Measurements from ENCODE around the gene DHRS2.
"Not testable (repeated sequence)": the region's sequence is repeated elsewhere in the genome, so short reads cannot be mapped to it uniquely, and the experiment has no call there.

The DHRS2 gene

DNA sequence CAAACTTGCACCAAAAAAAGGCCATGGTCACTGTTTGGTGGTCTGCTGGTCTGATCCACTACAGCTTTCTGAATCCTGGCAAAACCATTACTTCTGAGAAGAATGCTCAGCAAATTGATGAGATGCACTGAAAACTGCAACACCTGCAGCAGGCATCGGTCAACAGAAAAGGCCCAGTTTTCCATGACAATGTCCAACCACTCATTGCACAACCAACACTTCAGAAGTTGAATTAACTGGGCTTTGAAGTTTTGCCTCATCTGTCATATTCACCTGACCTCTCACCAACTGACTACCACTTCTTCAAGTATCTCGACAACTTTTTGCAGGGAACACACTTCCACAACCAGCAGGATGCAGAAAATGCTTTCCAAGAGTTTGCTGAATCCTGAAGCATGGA is 7.0 kb upstream of the DHRS2 start:
- Histone ChIP-seq H3K9ac (ENCODE audit: insufficient read length, low read depth) (no peak overlapping the region), H3K9me3 (ENCODE audit: insufficient read depth, low read length) (peaks cover 29% of the 10 kb centered on the region), H3K4me3 (ENCODE audit: insufficient read length, low read depth) (no peak overlapping the region), H3K4me1 (ENCODE audit: insufficient read depth, insufficient read length) (peaks cover 4% of the 10 kb centered on the region), H3K36me3 (ENCODE audit: insufficient read depth, insufficient read length, low read length) (no peaks in the 10 kb centered on the region), H3K27me3 (ENCODE audit: insufficient read depth, insufficient read length) (no peaks in the 10 kb centered on the region)
- DNase-seq (ENCODE audit: low read depth, low spot score), result no peak
- TF ChIP-seq ZNF274 (IDR thresholded peaks at IDR 0.05; ENCODE audit: low read depth, low read length) (no peak), SUZ12 (IDR thresholded peaks at IDR 0.05; ENCODE audit: extremely low read depth, insufficient read depth, insufficient read length) (no peak), YY1 (IDR thresholded peaks at IDR 0.05; ENCODE audit: insufficient read depth, insufficient read length) (no peak)

DNA sequence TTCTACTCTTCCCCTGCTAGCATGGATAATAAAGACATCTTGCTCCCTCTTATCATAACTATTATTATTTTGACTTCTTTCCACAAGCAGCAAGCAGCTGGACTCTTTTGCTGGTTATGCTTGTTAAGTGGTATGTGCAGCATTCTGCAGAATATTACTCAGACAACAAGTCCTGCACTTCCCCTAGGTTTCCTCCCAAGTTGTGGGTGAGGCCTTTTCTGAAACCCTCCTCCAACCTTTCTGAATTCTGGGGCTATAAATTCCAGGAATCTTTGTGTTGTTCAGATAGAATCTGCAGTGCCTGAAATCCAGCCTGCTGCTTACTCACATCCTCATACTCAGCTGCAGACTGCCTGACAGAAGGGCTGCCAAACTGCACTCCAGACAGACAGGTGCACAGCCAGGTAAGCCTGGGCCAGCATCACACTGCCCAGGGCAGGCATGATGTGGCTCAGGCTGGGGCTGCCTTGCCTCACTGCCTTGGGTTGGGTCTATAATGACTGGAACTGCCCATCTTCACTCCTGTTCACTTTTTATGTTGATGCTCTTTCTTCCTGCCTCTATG is 6.2 kb upstream of the DHRS2 start:
- Histone ChIP-seq H3K4me1 (ENCODE audit: insufficient read depth, insufficient read length) (peaks cover 4% of the 10 kb centered on the region), H3K9ac (ENCODE audit: insufficient read length, low read depth) (no peak overlapping the region), H3K4me3 (ENCODE audit: insufficient read length, low read depth) (no peak overlapping the region), H3K36me3 (ENCODE audit: insufficient read depth, insufficient read length, low read length) (no peaks in the 10 kb centered on the region), H3K27me3 (ENCODE audit: insufficient read depth, insufficient read length) (no peaks in the 10 kb centered on the region), H3K9me3 (ENCODE audit: insufficient read depth, low read length) (peaks cover 22% of the 10 kb centered on the region)
- TF ChIP-seq YY1 (IDR thresholded peaks at IDR 0.05; ENCODE audit: insufficient read depth, insufficient read length) (no peak), ZNF274 (IDR thresholded peaks at IDR 0.05; ENCODE audit: low read depth, low read length) (no peak), SUZ12 (IDR thresholded peaks at IDR 0.05; ENCODE audit: extremely low read depth, insufficient read depth, insufficient read length) (no peak)
- DNase-seq (ENCODE audit: low read depth, low spot score), result no peak

DNA sequence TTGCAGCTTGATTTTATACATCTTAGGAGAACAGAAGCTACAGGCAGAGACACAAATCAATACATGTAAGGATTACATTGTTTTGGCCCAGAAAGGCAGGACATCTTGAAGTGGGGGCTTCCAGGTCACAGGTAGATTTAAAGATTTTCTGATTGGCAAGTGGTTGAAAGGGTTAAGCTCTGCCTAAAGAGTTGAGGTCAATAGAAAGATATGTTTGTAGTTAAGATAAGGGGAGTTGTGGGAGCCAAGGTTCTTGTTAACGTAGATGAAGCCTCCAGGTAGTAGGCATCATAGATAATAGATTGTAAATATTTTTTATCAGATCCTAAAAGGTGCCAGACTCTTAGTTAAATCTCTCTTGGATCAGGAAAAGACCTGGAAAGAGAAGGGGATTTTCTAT is 5.5 kb upstream of the DHRS2 start:
- H3K9ac ChIP-seq (ENCODE audit: insufficient read length, low read depth), result no peak overlapping the region
- no peak for TF ChIP-seq SUZ12 (IDR thresholded peaks at IDR 0.05; ENCODE audit: extremely low read depth, insufficient read depth, insufficient read length)
- TF ChIP-seq ZNF274 (IDR thresholded peaks at IDR 0.05; ENCODE audit: low read depth, low read length), result no peak
- no peak for TF ChIP-seq YY1 (IDR thresholded peaks at IDR 0.05; ENCODE audit: insufficient read depth, insufficient read length)
- peaks cover 4% of the 10 kb centered on the region for H3K4me1 ChIP-seq (ENCODE audit: insufficient read depth, insufficient read length)
- peaks cover 14% of the 10 kb centered on the region for H3K9me3 ChIP-seq (ENCODE audit: insufficient read depth, low read length)
- no peak overlapping the region for H3K4me3 ChIP-seq (ENCODE audit: insufficient read length, low read depth)
- no peaks in the 10 kb centered on the region for H3K36me3 ChIP-seq (ENCODE audit: insufficient read depth, insufficient read length, low read length)
- no peak for DNase-seq (ENCODE audit: low read depth, low spot score)
- H3K27me3 ChIP-seq (ENCODE audit: insufficient read depth, insufficient read length), result no peaks in the 10 kb centered on the region

DNA sequence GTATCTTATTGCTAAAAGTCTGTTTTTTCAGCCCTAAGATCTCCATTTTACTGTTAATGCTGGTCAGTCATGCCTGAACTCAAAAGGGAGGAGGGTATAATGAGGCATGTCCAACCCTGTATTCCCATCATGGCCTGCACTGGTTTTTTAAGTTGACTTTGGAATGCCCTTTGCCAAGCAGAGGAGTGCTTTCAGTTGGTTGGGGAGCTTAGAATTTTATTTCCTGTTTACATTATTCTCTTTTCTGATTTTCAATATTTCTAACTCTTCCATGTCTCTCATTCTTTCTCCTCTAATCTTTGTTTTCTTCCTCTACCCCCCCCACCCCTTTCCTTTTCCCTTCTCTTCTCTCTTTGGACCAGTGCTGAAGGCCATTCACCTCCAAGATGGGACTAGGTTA is 4.9 kb upstream of the DHRS2 start:
- Histone ChIP-seq H3K4me3 (ENCODE audit: insufficient read length, low read depth) (no peak overlapping the region), H3K9ac (ENCODE audit: insufficient read length, low read depth) (no peak overlapping the region), H3K27me3 (ENCODE audit: insufficient read depth, insufficient read length) (no peaks in the 10 kb centered on the region), H3K36me3 (ENCODE audit: insufficient read depth, insufficient read length, low read length) (no peaks in the 10 kb centered on the region), H3K4me1 (ENCODE audit: insufficient read depth, insufficient read length) (peaks cover 4% of the 10 kb centered on the region), H3K9me3 (ENCODE audit: insufficient read depth, low read length) (peaks cover 9% of the 10 kb centered on the region; the same call in 1 of the 2 replicates)
- DNase-seq (ENCODE audit: low read depth, low spot score), result no peak
- TF ChIP-seq YY1 (IDR thresholded peaks at IDR 0.05; ENCODE audit: insufficient read depth, insufficient read length) (no peak), SUZ12 (IDR thresholded peaks at IDR 0.05; ENCODE audit: extremely low read depth, insufficient read depth, insufficient read length) (no peak), ZNF274 (IDR thresholded peaks at IDR 0.05; ENCODE audit: low read depth, low read length) (no peak)

DNA sequence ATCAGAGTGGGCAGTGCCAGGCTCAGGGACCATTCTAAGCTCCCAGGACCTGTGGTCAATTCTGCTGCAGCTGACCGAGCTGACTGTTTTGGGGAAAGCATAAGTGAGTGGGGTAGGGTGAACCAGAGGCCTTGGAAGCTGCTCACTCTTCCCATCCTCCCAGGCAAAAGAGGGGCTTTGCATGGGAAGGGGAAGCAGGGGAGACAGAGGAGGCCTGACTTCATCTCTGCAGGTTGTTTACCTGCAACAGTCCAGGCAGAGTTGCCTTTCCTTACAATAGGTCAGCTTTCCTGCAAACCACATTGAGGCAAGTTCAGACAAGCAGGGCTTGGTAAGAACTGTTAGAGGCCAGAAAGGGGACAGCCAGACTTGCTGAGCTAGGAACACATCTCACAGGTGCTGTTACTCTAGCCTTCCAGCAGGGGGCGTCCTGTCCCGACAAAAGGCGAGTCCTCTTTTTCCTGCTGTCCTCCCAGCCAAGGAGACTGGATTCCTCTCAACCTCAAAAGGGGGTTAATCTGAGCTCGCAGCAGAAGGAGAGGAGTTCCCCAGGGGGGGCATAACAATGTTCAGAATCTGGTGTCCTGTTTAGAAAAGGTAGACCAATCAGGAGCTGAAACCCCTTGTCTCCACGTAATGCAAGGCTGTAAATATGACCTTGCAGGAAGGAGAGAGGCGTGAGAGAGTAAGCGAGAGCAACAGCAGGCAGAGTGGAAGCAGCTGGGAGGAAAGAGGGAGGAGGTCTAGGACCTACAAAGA is 4.3 kb upstream of the DHRS2 start:
- Histone ChIP-seq H3K4me1 (ENCODE audit: insufficient read depth, insufficient read length) (peaks cover 4% of the 10 kb centered on the region), H3K27me3 (ENCODE audit: insufficient read depth, insufficient read length) (no peaks in the 10 kb centered on the region), H3K4me3 (ENCODE audit: insufficient read length, low read depth) (no peak overlapping the region), H3K9me3 (ENCODE audit: insufficient read depth, low read length) (peaks cover 5% of the 10 kb centered on the region; the same call in 1 of the 2 replicates), H3K9ac (ENCODE audit: insufficient read length, low read depth) (no peak overlapping the region), H3K36me3 (ENCODE audit: insufficient read depth, insufficient read length, low read length) (no peaks in the 10 kb centered on the region)
- DNase-seq (ENCODE audit: low read depth, low spot score), result peak; percentile 65
- TF ChIP-seq SUZ12 (IDR thresholded peaks at IDR 0.05; ENCODE audit: extremely low read depth, insufficient read depth, insufficient read length) (no peak), YY1 (IDR thresholded peaks at IDR 0.05; ENCODE audit: insufficient read depth, insufficient read length) (no peak), ZNF274 (IDR thresholded peaks at IDR 0.05; ENCODE audit: low read depth, low read length) (no peak)

DNA sequence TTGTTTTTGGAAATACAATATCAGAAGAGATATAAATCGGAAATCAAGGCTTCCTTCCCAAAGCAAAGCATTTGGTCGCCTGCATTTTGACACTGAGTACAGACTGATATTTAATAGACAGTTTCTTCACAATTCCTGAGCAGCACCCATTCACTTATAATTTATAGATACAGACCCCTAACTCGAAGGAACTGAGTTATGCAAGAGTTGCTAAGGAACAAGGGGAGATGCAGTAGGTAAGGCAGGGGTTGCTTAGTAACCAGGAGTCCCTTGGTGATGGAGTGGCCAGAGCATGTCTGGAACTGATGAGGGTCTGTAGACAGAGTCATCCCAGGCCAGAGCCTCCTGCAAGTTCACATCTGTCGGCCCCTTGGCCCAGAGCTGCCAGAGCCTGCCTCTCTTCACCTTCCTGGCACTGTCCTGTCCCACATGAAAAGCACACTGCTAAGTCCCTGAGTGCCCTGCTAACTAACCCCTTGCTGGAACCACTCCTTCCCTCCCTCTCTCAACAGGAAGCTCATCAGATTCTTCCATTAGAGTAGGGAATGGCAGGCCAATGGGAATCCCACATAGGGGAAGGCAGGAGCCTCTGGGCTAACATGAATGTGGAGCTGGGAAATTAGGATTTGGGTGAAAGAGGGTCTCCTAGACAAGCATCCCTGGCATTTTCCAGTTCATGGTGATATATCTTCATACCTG is 3.6 kb upstream of the DHRS2 start:
- H3K4me1 ChIP-seq (ENCODE audit: insufficient read depth, insufficient read length), result peaks cover 4% of the 10 kb centered on the region
- H3K36me3 ChIP-seq (ENCODE audit: insufficient read depth, insufficient read length, low read length), result no peaks in the 10 kb centered on the region
- H3K9me3 ChIP-seq (ENCODE audit: insufficient read depth, low read length), result no peaks in the 10 kb centered on the region
- no peak for DNase-seq (ENCODE audit: low read depth, low spot score)
- H3K4me3 ChIP-seq (ENCODE audit: insufficient read length, low read depth), result no peak overlapping the region
- TF ChIP-seq ZNF274 (IDR thresholded peaks at IDR 0.05; ENCODE audit: low read depth, low read length) (no peak), YY1 (IDR thresholded peaks at IDR 0.05; ENCODE audit: insufficient read depth, insufficient read length) (no peak), SUZ12 (IDR thresholded peaks at IDR 0.05; ENCODE audit: extremely low read depth, insufficient read depth, insufficient read length) (no peak)
- H3K27me3 ChIP-seq (ENCODE audit: insufficient read depth, insufficient read length), result no peaks in the 10 kb centered on the region
- no peak overlapping the region for H3K9ac ChIP-seq (ENCODE audit: insufficient read length, low read depth)

DNA sequence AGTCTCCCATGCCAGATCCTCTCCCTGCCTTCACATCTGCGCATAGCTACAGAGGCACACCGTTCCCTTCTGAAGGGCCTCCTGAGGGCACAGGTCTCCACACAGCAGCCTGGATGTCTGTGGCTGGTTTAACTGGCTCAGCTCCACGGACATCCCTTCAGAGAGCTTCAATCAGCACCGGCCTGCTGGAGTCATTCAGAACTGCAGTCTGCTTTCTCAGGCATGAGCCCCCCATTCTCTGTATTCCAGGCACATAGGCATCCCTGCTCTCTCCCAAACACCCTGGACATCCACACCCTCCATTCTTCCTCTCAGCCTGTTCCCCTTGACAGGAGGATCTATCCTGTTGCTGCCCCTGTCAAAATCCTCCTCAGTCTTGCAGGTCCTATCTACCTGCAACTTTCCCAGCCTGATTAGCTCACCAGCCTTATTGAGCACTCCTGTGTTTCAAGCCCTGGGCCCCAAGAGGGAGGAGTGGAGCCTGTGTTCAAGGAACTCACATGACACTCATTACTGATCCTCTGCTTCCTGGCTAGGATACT is 2.9 kb upstream of the DHRS2 start:
- H3K4me1 ChIP-seq (ENCODE audit: insufficient read depth, insufficient read length), result peaks cover 4% of the 10 kb centered on the region
- H3K4me3 ChIP-seq (ENCODE audit: insufficient read length, low read depth), result no peak overlapping the region
- H3K9ac ChIP-seq (ENCODE audit: insufficient read length, low read depth), result no peak overlapping the region
- no peaks in the 10 kb centered on the region for H3K36me3 ChIP-seq (ENCODE audit: insufficient read depth, insufficient read length, low read length)
- DNase-seq (ENCODE audit: low read depth, low spot score), result no peak
- no peak for TF ChIP-seq YY1 (IDR thresholded peaks at IDR 0.05; ENCODE audit: insufficient read depth, insufficient read length)
- TF ChIP-seq ZNF274 (IDR thresholded peaks at IDR 0.05; ENCODE audit: low read depth, low read length), result no peak
- TF ChIP-seq SUZ12 (IDR thresholded peaks at IDR 0.05; ENCODE audit: extremely low read depth, insufficient read depth, insufficient read length), result no peak
- H3K9me3 ChIP-seq (ENCODE audit: insufficient read depth, low read length), result no peaks in the 10 kb centered on the region
- no peaks in the 10 kb centered on the region for H3K27me3 ChIP-seq (ENCODE audit: insufficient read depth, insufficient read length)

DNA sequence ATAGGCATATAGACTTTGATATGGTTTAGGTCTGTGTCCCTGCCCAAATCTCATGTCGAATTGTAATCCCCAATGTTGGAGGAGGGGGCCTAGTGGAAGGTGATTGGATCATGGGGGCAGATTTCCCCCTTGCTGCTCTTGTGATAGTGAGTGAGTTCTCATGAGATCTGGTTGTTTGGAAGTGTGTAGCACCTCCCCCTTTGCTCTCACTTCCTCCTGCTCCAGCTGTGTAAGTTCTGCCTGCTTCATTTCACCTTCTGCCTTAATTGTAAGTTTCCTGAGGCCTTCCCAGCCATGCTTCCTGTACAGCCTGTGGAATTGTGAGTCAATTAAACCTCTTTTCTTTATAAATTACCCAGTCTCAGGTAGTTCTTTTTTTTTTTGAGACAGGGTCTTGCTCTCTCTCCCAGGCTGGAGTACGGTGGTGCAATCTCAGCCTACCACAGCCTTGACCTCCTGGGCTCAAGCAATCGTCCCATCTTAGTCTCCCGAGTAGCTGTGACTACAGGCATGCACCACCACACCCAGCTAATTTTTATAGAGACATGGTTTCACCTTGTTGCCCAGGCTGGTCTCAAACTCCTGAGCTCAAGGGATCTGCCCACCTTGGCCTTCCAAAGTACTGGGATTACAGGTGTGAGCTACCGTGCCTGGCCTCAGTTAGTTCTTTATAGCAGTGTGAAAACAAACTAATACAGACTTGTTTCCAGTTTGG is 1.3 kb upstream of the DHRS2 start:
- H3K9ac ChIP-seq (ENCODE audit: insufficient read length, low read depth); H3K36me3 ChIP-seq (ENCODE audit: insufficient read depth, insufficient read length, low read length); H3K27me3 ChIP-seq (ENCODE audit: insufficient read depth, insufficient read length); DNase-seq (ENCODE audit: low read depth, low spot score); H3K4me3 ChIP-seq (ENCODE audit: insufficient read length, low read depth); H3K9me3 ChIP-seq (ENCODE audit: insufficient read depth, low read length); H3K4me1 ChIP-seq (ENCODE audit: insufficient read depth, insufficient read length): not testable (repeated sequence)

DNA sequence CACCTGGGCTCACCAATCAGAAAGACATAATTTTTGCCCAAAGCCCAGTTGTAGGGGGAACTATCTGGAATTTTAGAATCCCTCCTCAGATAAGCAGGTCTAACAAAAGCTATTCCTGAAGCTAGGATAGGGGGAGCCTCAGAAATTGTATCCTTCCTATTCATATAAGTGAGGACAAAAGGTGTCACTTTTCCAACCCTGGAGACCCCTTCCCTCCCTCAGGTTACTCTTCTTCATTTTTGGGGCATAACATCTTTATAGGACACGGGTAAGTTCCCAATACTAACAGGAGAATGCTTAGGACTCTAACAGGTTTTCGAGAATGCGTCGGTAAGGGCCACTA is 1.1 kb downstream of the DHRS2 start:
- H3K27me3 ChIP-seq (ENCODE audit: insufficient read depth, insufficient read length); H3K36me3 ChIP-seq (ENCODE audit: insufficient read depth, insufficient read length, low read length); DNase-seq (ENCODE audit: low read depth, low spot score); H3K9me3 ChIP-seq (ENCODE audit: insufficient read depth, low read length); H3K4me1 ChIP-seq (ENCODE audit: insufficient read depth, insufficient read length); H3K9ac ChIP-seq (ENCODE audit: insufficient read length, low read depth); H3K4me3 ChIP-seq (ENCODE audit: insufficient read length, low read depth): not testable (repeated sequence)

All from NT2/D1 (cell line).